Sciatic nerve (tissue), 2 donors: Measurements from ENCODE around the gene MRNIP. TPM values are rescaled to one million over a fixed set of nuclear protein-coding genes. Genes with fewer than 3 reads are reported as not detected.
"Not testable (repeated sequence)": the region's sequence is repeated elsewhere in the genome, so short reads cannot be mapped to it uniquely, and the experiment has no call there.

Source experiments
- ATAC-seq: fragments of 200-7000 bp; cut with Tn5 transposase; one replicate; pipeline ENCODE4 v1.9.1; 2020; ENCODE audit warnings: mild to moderate bottlenecking, moderate library complexity
- DNase-seq: peaks from one replicate; pipeline ENCODE4 v3.0.0-alpha.2; 2020; ENCODE audit warnings: low spot score
- intact Hi-C: fragments of 100-400 bp; cut with DNase I; formaldehyde crosslinking; loops from one replicate; pipeline ENCODE4 v1.14.2; 2022
- total RNA-seq: library from RNA; stranded (reverse); fragmentation: NEBNext Ultra II Directional; extraction: Animal tissue kit (Norgen Biotek cat#: 25700); gene quantifications from one replicate; pipeline ENCODE4 v1.2.1, GENCODE V29; 2021
- donor health status: DM: no; HTN: no; CAD: no.
- donor health status: DM: no; HTN: no; CAD: no.

MRNIP gene
- total RNA-seq, 1 donor from 2014 or later = 54.4 TPM

DNA sequence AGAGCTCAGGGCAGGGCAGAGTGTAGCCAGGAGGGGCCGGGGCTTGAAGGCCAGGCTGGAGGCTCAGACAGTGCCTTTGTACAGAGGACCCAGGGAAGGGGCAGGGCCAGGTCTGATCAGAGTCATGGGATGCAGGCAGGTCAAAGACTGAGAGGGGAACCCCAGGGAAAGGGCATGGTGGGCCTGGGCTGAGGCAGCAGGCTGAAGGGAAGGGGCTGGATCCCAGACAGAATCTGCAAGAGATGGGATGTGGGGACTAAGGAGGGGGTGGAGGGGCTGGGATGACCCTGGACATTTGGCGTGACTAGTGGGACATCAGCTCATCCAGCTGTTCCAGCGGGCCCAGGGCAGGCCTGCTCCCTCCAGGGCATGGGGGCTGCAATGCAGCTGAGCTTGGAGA is 15.5 kb upstream of the MRNIP start:
- DNase-seq (no peak), ATAC-seq (no peak)
- intact Hi-C loops = no loop called here

GRCh38 chr5:179873588-179874110 is 15.0 kb upstream of the MRNIP start:
- DNase-seq (no peak), ATAC-seq (no peak)
- intact Hi-C loops = no loop called here

- DNase-seq = no peak
- ATAC-seq = no peak
- intact Hi-C loops = no loop called here
Observed at GRCh38 chr5:179872828-179873575, 14.4 kb upstream of the MRNIP start.

- intact Hi-C loops = no loop called here
- ATAC-seq = no peak
- no peak for DNase-seq
Observed at GRCh38 chr5:179872055-179872827, 13.6 kb upstream of the MRNIP start.

DNA sequence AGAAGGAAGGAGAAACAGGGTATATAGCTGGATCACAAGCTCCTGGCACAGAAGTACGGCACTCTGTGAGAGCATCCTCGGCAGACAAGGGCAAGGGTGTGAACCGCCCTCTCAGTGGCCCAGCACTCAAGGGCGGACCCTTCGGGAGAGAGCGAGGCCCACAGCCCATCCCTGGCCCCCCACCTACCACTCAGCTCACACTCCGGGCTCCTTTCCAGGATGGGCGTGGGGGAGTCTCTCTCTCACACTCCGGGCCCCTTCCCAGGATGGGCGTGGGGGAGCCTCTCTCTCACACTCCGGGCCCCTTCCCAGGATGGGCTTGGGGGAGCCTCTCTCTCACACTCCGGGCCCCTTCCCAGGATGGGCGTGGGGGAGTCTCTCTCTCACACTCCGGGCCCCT is 12.9 kb upstream of the MRNIP start:
- ATAC-seq, DNase-seq, intact Hi-C loops: not testable (repeated sequence)

DNA sequence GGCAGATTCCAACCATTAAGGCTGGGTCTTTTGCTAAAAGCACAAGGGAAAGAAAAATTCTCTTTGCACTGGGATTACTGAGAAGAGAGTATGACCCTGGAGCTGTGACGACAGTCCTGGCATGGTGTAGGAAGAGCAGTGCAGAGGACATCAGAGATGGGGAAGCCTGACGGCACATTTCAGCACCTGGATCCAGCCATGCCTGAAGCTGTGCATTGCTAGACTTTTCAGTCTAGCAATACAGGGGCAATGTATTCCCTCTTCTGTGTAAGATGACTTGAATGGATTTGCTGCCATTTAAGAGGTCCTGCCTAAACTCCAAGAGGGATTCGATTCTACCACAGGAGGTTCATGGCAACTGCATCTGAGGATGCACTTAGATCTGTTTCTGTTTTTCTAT is 12.3 kb upstream of the MRNIP start:
- intact Hi-C loops = no loop called here
- ATAC-seq (no peak), DNase-seq (no peak)

DNA sequence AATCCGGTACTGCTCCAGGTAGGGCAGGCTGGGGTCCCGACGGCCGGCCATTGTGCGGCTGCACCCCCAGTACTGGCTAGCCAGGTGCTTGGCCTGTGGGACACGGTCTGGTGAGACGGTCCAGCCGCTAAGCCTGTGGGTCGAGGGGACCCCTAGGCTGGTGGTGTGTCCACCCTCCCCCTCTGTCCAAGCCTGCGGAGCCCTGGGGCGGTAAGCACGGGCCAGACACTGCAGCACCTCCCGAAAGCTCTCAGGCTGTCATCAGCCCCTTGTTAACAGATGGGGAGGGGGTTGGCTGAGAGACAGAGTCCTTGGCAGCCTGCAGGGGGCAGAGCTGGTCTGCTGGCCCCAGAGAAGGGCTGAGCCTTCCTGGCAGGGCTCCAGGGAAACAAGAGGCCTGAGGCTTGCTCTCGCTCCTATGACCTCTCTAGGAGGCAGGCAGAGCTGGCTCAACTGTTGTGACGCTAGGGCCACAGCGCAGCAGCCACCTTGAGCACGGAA is 11.8 kb upstream of the MRNIP start:
- intact Hi-C loops = no loop called here
- peak; percentile 81 for DNase-seq
- ATAC-seq = peak; percentile 48

DNA sequence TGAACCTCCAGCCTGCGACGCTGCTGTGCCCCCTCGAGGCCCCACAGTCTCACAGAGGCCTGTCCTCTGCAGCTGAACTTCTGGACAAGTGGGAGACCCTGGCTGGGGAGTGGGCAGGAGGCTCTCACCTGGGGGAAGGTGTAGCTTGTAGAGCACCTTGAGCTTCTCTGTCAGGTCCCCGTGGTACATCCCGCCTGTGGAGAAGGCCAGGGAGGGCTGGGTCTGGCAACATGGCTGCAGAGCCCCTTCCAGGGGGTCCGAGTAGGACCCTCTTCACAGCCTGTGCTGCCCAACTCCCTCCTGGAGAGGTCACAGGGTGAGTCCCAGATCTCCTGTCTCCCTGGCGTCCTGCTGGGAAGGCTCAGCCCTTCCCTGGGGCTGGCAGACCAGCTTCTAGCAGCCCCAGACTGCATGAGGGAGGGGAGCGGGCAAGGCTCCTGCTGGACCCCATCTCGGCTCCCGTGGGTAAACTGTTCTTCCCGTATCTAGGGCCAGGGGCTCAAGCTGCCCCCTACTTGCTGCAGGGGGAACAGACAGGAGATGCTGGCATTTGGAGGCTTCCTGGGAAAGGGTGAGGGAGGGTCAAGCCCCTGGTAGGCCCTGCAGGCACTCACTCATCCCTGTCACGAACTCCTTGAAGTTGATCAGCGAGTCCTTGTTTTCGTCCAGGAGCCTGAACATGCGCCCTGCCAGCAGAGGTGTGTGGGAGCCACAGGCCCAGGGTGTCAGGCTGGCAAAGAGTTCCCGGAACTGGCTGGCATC is 11.2 kb upstream of the MRNIP start:
- intact Hi-C loops = no loop called here
- DNase-seq (peak; percentile 54), ATAC-seq (no peak)

GRCh38 chr5:179869101-179869500 is 10.5 kb upstream of the MRNIP start:
- ATAC-seq (no peak), DNase-seq (no peak)
- intact Hi-C loops = no loop called here

DNA sequence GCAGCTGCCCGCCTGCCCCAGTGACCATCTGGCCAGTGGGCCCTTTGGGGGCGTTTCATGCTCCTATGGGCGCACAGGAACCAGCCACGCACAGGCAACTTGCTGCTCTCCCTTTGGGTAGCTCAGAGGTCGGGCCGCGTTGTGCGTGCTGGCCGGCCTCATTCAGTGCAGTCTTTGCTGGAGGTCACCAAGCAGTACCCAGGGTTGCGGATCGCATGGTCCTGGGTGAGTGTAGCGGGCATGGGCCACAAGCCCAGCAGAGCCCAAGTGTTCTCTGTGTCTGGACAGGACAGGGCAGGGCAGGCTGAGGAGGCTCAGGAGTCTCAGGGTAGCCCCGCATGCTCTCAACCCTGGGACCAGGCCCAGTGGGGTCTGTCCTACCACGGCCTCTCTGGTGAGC is 9.9 kb upstream of the MRNIP start:
- DNase-seq (no peak), ATAC-seq (no peak)
- intact Hi-C loops = no loop called here

DNA sequence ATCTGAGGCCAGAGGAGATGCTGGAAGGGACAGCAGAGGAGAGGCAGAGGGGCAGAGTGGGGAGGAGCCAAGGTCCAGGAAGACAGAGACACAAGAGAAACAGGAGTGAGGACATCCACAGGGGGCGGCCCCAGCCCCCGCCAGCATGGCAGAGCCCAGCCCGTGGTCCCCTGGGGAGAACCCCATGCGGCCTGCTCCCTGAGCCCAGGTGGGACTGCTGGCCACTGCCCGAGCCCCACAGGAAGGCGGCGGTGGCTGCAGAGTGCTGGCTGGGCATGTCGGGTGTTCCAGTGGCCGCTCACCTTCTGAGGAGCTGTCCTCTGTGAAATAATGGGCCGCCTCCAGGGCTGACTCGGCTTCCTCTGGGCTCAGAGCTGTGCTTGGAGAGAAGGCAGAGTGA is 8.9 kb upstream of the MRNIP start:
- intact Hi-C loops = no loop called here
- DNase-seq = no peak
- no peak for ATAC-seq

- intact Hi-C loops = no loop called here
- no peak for DNase-seq
- ATAC-seq = no peak
Observed at GRCh38 chr5:179867079-179867465, 8.5 kb upstream of the MRNIP start.

GRCh38 chr5:179866241-179867078 is 7.8 kb upstream of the MRNIP start:
- intact Hi-C loops = no loop called here
- ATAC-seq = no peak
- DNase-seq = no peak

DNA sequence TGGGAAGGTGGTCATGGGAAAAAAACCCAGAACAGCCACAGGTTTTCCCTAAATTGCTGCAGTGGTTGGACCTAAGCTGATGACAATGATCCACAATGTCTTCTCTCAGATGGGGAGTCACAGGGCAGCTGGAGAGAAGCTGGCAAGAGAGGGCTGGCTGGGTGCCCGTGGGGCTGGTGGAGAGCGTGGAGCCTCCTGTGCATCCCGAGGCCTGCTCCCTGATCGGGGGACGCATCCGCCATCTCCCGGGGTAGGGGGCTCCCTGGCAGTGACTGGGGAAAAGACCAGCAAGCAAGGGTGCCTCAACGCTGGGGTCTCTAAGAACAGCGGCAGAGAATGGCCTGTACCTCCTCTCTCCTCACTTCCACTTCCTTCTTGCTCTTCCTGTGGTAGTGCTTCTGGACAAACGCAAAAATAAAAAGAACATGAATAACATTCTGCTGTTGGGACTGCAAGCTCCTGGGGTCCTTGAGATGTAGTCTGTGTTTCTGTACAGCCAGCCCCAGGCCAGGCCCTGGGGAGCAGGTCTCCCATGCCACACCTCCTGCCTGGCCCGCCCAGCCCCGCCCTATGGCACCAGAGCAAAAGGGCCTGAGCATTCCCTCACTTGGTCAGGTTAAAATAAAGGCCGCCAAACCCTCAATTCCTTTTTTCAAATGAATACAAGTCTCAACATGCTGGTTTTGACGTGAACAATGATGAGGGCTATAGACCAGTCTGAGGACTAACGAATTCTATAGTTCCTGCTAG is 7.0 kb upstream of the MRNIP start:
- DNase-seq = no peak
- ATAC-seq = no peak
- intact Hi-C loops = no loop called here

DNA sequence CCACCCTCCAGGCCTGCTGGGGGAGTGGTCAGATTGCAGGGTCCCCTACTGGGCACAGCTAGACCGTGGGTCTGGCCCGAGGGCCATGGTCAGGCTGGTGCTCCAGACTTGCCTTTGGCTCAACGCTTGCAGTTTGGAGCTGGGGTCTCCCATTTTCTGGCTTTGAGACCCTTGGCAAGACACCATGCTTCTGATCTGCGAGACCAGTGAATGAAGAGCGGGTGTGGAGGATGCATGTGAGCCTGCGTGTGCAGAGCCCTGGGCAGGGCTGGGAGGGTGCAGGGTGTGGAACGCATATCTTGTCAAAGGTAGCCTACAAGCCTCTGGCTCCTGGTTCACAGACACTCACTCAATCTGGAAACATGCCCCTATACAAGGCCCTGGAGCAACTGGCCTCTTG is 6.1 kb upstream of the MRNIP start:
- ATAC-seq = no peak
- DNase-seq = no peak
- intact Hi-C loops = no loop called here

DNA sequence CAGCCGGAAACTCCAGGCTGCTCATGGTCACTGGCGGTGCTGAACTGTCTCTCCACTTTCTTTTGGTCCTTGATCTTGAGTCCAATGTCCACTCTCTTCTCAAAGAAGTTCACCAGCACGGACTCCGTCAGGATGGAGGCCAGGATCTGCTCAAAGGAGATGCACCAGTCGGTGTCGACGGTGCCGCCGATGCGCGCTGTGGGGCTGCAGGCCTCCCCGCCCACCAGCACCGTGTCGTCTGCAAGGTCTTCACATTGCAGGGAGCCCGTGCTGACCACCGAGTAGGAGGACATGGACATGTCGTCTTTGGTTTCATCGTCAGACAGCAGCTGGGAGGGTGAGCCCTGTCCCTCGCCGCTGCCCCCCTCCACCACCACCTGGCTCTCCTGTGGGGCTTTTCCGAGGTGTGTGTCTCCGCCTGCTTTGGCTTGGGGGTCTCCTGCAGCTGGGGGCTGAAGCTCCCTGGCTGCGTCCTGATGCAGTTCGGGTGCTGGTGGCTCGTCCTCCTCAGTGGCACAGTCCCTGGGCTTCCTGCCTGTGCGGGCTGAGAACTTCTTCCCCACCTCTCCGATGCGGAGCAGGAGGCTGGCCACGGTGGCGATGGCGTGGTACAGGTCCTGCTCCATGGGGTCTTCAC is 5.0 kb upstream of the MRNIP start:
- intact Hi-C loops = no loop called here
- ATAC-seq (no peak), DNase-seq (no peak)

DNA sequence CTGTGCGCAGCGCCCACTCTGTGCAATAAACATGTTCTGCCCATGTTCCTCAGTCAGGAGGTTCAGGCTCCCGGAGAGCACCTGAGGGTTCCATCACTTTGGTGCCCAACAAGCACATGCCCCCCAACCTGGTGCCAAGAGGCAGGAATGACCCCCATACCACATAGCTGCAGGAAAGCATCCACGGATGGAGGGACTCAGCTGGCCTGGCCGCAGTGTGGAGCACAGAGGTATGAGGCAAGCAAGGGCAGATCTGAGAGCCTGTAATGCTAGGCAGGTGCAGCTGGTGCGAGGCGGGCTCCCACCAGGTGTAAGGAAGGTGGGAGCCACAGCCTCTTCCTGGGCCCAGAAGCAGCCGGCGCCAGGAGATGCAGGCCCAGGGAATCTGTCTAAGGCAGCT is 4.3 kb upstream of the MRNIP start:
- DNase-seq = no peak
- intact Hi-C loops = no loop called here
- ATAC-seq = no peak

DNA sequence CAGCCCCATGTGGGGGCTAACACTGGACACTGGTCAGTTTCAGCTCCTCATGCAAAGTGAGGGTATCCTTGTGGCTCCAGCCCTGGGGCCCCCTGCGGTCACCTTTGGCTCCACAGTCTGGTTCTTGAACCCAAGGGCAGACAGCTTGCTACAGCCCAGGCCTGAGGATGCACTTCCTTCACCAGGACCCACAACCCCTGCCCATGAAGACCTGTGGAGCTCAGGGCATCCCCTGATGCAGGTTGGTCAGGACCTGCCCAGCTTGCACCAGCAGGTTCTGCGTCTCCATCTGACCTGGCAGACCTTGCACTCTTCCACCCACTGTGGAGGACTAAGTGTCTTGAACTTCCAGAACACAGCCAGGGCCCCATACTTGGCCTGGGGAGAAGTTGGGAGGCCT is 3.7 kb upstream of the MRNIP start:
- DNase-seq (no peak), ATAC-seq (no peak)
- intact Hi-C loops = no loop called here
